Astrocyte (in vitro differentiated cells and primary cell): ENCODE data around the gene DCLK1. TPM values are rescaled to one million over a fixed set of nuclear protein-coding genes. Genes with fewer than 3 reads are reported as not detected.

Experiments
- DNase-seq: peaks from one replicate; pipeline ENCODE4 v3.0.0-alpha.2; 2010; ENCODE audit warnings: low read depth
- FAIRE-seq: peaks from 2 replicates; lab custom pipeline; 2011; peaks lifted over from hg19 to GRCh38; lab: Jason Lieb, UNC
- H2AFZ ChIP-seq: 2 replicates; pipeline ENCODE4 v1.6.0; 2012; ENCODE audit warnings: low read depth, low read length, inconsistent platforms
- H3K27ac ChIP-seq: 2 replicates; pipeline ENCODE4 v1.5.1; 2011; ENCODE audit warnings: low read depth, low read length, inconsistent platforms
- H3K27me3 ChIP-seq: 2 replicates; pipeline ENCODE4 v1.6.0; 2011; ENCODE audit warnings: low read length, inconsistent platforms; ENCODE audit not compliant: insufficient read depth
- H3K36me3 ChIP-seq: 2 replicates; pipeline ENCODE4 v1.5.1; 2011; ENCODE audit warnings: low read length, inconsistent platforms; ENCODE audit not compliant: insufficient read depth
- H3K4me1 ChIP-seq: 2 replicates; pipeline ENCODE4 v1.5.1; 2011; ENCODE audit warnings: low read length, inconsistent platforms; ENCODE audit not compliant: insufficient read depth
- H3K4me2 ChIP-seq: 2 replicates; pipeline ENCODE4 v1.6.0; 2012; ENCODE audit warnings: low read length, inconsistent platforms
- H3K4me3 ChIP-seq: 2 replicates; pipeline ENCODE4 v1.5.1; 2011; ENCODE audit warnings: low read depth, mild to moderate bottlenecking, low read length, inconsistent platforms; ENCODE audit not compliant: insufficient read depth
- H3K79me2 ChIP-seq: 2 replicates; pipeline ENCODE4 v1.6.0; 2012; ENCODE audit warnings: mild to moderate bottlenecking, low read length, inconsistent platforms; ENCODE audit not compliant: insufficient read depth
- H3K9ac ChIP-seq: 2 replicates; pipeline ENCODE4 v1.6.0; 2012; ENCODE audit warnings: mild to moderate bottlenecking, low read length, inconsistent platforms
- H3K9me3 ChIP-seq: 2 replicates; pipeline ENCODE4 v1.5.1; 2012; ENCODE audit warnings: low read depth, mild to moderate bottlenecking, low read length, inconsistent platforms; ENCODE audit not compliant: insufficient read depth
- H4K20me1 ChIP-seq: 2 replicates; pipeline ENCODE4 v1.6.0; 2012; ENCODE audit warnings: low read length, inconsistent platforms; ENCODE audit not compliant: insufficient read depth
- H3K27ac Mint-ChIP-seq: one replicate; pipeline ENCODE4 v1.8.0; 2021; ENCODE audit warnings: mild to moderate bottlenecking, mixed read lengths; ENCODE audit not compliant: unreplicated experiment
- H3K27me3 Mint-ChIP-seq: one replicate; pipeline ENCODE4 v1.8.0; 2021; ENCODE audit warnings: low read depth, mixed read lengths; ENCODE audit not compliant: unreplicated experiment
- H3K36me3 Mint-ChIP-seq: one replicate; pipeline ENCODE4 v1.8.0; 2021; ENCODE audit warnings: low read depth, mixed read lengths; ENCODE audit not compliant: unreplicated experiment
- H3K4me1 Mint-ChIP-seq: one replicate; pipeline ENCODE4 v1.8.0; 2021; ENCODE audit warnings: low read depth, mixed read lengths; ENCODE audit not compliant: unreplicated experiment
- H3K4me3 Mint-ChIP-seq: one replicate; pipeline ENCODE4 v1.8.0; 2021; ENCODE audit warnings: mild to moderate bottlenecking, moderate library complexity, mixed read lengths; ENCODE audit not compliant: unreplicated experiment
- H3K9me3 Mint-ChIP-seq: one replicate; pipeline ENCODE4 v1.8.0; 2021; ENCODE audit warnings: mild to moderate bottlenecking, mixed read lengths; ENCODE audit not compliant: unreplicated experiment
- CTCF ChIP-seq: IDR thresholded peaks from 2 replicates; pipeline ENCODE4 v1.5.1; 2011; ENCODE audit warnings: low read depth, mild to moderate bottlenecking, inconsistent platforms, low read length, moderate library complexity; ENCODE audit not compliant: insufficient read depth
- EZH2 ChIP-seq: IDR thresholded peaks from 2 replicates; pipeline ENCODE4 v1.6.1; 2012; ENCODE audit warnings: mild to moderate bottlenecking, low read length, inconsistent platforms; ENCODE audit not compliant: insufficient read depth
- total RNA-seq: library from RNA; stranded (reverse); gene quantifications from 2 replicates; pipeline ENCODE4 v1.2.1, GENCODE V29; 2021

Gene DCLK1
- total RNA-seq, 1 donor from 2014 or later = 4.9 TPM

- Mint-ChIP-seq H3K27me3 (no peaks in the 10 kb centered on the region), H3K36me3 (no peaks in the 10 kb centered on the region), H3K27ac (no peak overlapping the region), H3K4me1 (peaks cover 7% of the 10 kb centered on the region), H3K4me3 (no peak overlapping the region), H3K9me3 (no peaks in the 10 kb centered on the region)
- FAIRE-seq (no peak), DNase-seq (no peak)
- Histone ChIP-seq H3K36me3 (no peaks in the 10 kb centered on the region), H3K79me2 (no peaks in the 10 kb centered on the region), H3K27ac (no peak overlapping the region), H4K20me1 (no peaks in the 10 kb centered on the region), H3K9me3 (no peaks in the 10 kb centered on the region), H3K4me2 (no peak overlapping the region), H3K4me1 (no peaks in the 10 kb centered on the region), H3K4me3 (no peak overlapping the region), H3K9ac (no peak overlapping the region), H2AFZ (no peak overlapping the region), H3K27me3 (no peaks in the 10 kb centered on the region)
- TF ChIP-seq EZH2 = no peak
- no peak for TF ChIP-seq CTCF
Observed at GRCh38 chr13:36098080-36098479, 33.1 kb downstream of the DCLK1 start.

GRCh38 chr13:36096461-36097416 lies 34.4 kb downstream of the DCLK1 start:
- no peak overlapping the region for H3K9ac ChIP-seq
- H3K4me3 ChIP-seq = no peak overlapping the region
- Mint-ChIP-seq H3K9me3 (peaks cover 2% of the 10 kb centered on the region), H3K27ac (no peak overlapping the region), H3K27me3 (no peaks in the 10 kb centered on the region), H3K36me3 (no peaks in the 10 kb centered on the region), H3K4me3 (no peak overlapping the region), H3K4me1 (peaks cover 7% of the 10 kb centered on the region)
- H3K4me2 ChIP-seq = no peak overlapping the region
- H3K27ac ChIP-seq = no peak overlapping the region
- no peaks in the 10 kb centered on the region for H3K36me3 ChIP-seq
- H2AFZ ChIP-seq = no peak overlapping the region
- FAIRE-seq = no peak
- H3K9me3 ChIP-seq = no peaks in the 10 kb centered on the region
- DNase-seq = no peak
- H4K20me1 ChIP-seq = no peaks in the 10 kb centered on the region
- H3K4me1 ChIP-seq = no peaks in the 10 kb centered on the region
- H3K79me2 ChIP-seq = no peaks in the 10 kb centered on the region
- TF ChIP-seq CTCF (no peak), EZH2 (no peak)
- H3K27me3 ChIP-seq = no peaks in the 10 kb centered on the region

- no peak overlapping the region for H3K4me3 ChIP-seq
- no peak overlapping the region for H3K27ac Mint-ChIP-seq
- no peaks in the 10 kb centered on the region for H4K20me1 ChIP-seq
- no peak overlapping the region for H3K4me3 Mint-ChIP-seq
- TF ChIP-seq CTCF (no peak), EZH2 (no peak)
- H3K79me2 ChIP-seq = no peaks in the 10 kb centered on the region
- FAIRE-seq = no peak
- H3K4me1 Mint-ChIP-seq = peaks cover 11% of the 10 kb centered on the region
- H3K27me3 ChIP-seq = no peaks in the 10 kb centered on the region
- H3K9me3 ChIP-seq = no peaks in the 10 kb centered on the region
- H3K27me3 Mint-ChIP-seq = no peaks in the 10 kb centered on the region
- DNase-seq = no peak
- no peak overlapping the region for H3K4me2 ChIP-seq
- H3K36me3 Mint-ChIP-seq = no peaks in the 10 kb centered on the region
- H3K4me1 ChIP-seq = peaks cover 4% of the 10 kb centered on the region
- peaks cover 2% of the 10 kb centered on the region for H3K9me3 Mint-ChIP-seq
- H3K36me3 ChIP-seq = no peaks in the 10 kb centered on the region
- no peak overlapping the region for H3K9ac ChIP-seq
- no peak overlapping the region for H2AFZ ChIP-seq
- H3K27ac ChIP-seq = no peak overlapping the region
Observed at GRCh38 chr13:36094478-36094877, 36.7 kb downstream of the DCLK1 start.
